Thyroid gland (tissue), 4 donors: ENCODE results near the gene TMEM164. TPM values are rescaled to one million over a fixed set of nuclear protein-coding genes. Genes with fewer than 3 reads are reported as not detected.

Experiments
- DNase-seq, 2 donors: peaks; one replicate each; pipeline ENCODE4 v3.0.0-alpha.2; 2019
- H3K27ac ChIP-seq, 3 donors: fragments of 200-600 bp; sonication (generic); 1 replicate in 2 of 3; 2 replicates in 1 of 3; pipeline ENCODE4 v1.5.1; 2016 to 2019; ENCODE audit warnings: mild to moderate bottlenecking in 1 of 3, moderate library complexity in 1 of 3
- H3K27me3 ChIP-seq: fragments of 200-600 bp; sonication (generic); one replicate; pipeline ENCODE4 v1.5.1; 2019
- H3K36me3 ChIP-seq, 2 donors: fragments of 200-600 bp; sonication (generic); one replicate each; pipeline ENCODE4 v1.5.1; 2016 to 2019
- H3K4me1 ChIP-seq, 2 donors: fragments of 200-600 bp; sonication (generic); one replicate each; pipeline ENCODE4 v1.5.1; 2017 to 2019
- H3K4me3 ChIP-seq, 3 donors: fragments of 200-600 bp; sonication (generic); replicated peaks in 1 of 3; 1 replicate in 2 of 3; 2 replicates in 1 of 3; pipeline ENCODE4 v1.5.1; 2016; ENCODE audit warnings: mild to moderate bottlenecking in 1 of 3
- H3K9me3 ChIP-seq: fragments of 200-600 bp; sonication (generic); one replicate; pipeline ENCODE4 v1.5.1; 2017
- POLR2A ChIP-seq, 2 donors: fragments of 450-650 bp; IDR thresholded peaks; one replicate each; pipeline ENCODE4 v1.6.1; 2017; ENCODE audit warnings: antibody characterized with exemption in 2 of 2, mild to moderate bottlenecking in 2 of 2, moderate library complexity in 1 of 2
- WGBS, 2 donors: methylation state at CpG; one replicate each; pipeline ENCODE4 v1.1.5; 2017; 5-methylcytosine and 5-hydroxymethylcytosine counted together
- intact Hi-C: fragments of 100-400 bp; cut with DNase I; formaldehyde crosslinking; loops from one replicate; pipeline ENCODE4 v1.15.1; 2023
- total RNA-seq, 4 donors: library from RNA; depleted of rRNA; stranded (reverse); fragments of >200 nt; gene quantifications; one replicate each; pipeline ENCODE4 v1.2.3, GENCODE V29; 2016
- TF ChIP-seq, protein P1 (sequence below), 6 experiments: fragments of 200-600 bp in 3 of 6; fragments of 450-650 bp in 3 of 6; sonication (generic) in 3 of 6; IDR thresholded peaks; one replicate each; pipeline ENCODE4 v1.5.1; 2016 to 2019; ENCODE audit warnings: antibody characterized with exemption in 6 of 6, mild to moderate bottlenecking in 2 of 6, inconsistent platforms in 1 of 6, moderate library complexity in 1 of 6

TMEM164 gene
- total RNA-seq, 4 donors from 2014 or later: 28.8 to 40.0 (median 33.8) TPM

DNA sequence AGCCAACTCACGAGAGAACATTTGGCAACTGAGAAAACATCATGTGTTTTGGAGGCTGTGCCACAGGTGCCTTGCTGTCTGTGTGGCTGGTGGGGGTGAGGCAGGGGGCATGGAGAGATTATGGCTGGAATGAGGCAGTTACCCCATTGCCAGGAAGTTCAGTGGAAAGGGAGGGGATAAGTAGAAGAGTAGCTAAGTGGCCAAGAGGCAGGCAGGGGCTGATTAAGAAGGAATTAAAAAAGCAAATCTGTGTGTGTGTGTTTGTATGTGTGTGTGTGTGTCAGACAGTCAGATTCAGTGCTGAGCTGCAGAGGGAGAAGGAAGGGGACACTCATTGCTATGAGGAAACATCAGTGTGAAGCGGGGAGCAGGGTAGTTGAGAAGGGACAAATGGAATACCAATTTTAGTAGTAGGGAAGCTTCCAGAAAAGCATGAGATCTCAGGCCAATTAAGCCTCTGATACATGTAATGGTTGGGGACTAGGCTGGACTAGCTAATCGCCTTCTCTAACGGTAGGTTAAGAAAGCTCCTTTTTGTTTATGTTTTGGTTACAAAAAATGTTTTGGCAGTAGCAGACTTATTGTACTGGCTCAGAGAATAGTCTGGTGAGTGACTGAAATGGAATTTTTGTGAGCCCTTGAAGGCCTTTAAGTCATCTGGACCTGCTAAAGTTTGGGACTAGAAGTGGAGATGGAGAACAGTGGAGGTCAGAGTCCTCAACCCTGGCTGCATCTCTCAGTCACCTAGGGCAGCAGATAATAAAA, 18.5 kb downstream of the TMEM164 start:
- no peaks in the 10 kb centered on the region for H3K9me3 ChIP-seq
- peak; percentile 46 to 47 for DNase-seq
- intact Hi-C loops: no loop called here
- 51 to 65% methylated on average over 4 of the region's 4 CpGs for WGBS, 2 donors
- H3K36me3 ChIP-seq: no peaks in the 10 kb centered on the region
- no peaks in the 10 kb centered on the region for H3K27me3 ChIP-seq
- H3K4me3 ChIP-seq: no peak overlapping the region
- H3K27ac ChIP-seq: peak overlapping the region in 2 of 3 donors; percentile 22 to 40
- H3K4me1 ChIP-seq: peaks cover 0 to 19% of the 10 kb centered on the region in 2 donors
- TF ChIP-seq, protein P1, sequence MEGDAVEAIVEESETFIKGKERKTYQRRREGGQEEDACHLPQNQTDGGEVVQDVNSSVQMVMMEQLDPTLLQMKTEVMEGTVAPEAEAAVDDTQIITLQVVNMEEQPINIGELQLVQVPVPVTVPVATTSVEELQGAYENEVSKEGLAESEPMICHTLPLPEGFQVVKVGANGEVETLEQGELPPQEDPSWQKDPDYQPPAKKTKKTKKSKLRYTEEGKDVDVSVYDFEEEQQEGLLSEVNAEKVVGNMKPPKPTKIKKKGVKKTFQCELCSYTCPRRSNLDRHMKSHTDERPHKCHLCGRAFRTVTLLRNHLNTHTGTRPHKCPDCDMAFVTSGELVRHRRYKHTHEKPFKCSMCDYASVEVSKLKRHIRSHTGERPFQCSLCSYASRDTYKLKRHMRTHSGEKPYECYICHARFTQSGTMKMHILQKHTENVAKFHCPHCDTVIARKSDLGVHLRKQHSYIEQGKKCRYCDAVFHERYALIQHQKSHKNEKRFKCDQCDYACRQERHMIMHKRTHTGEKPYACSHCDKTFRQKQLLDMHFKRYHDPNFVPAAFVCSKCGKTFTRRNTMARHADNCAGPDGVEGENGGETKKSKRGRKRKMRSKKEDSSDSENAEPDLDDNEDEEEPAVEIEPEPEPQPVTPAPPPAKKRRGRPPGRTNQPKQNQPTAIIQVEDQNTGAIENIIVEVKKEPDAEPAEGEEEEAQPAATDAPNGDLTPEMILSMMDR (IDR thresholded peaks at IDR 0.05): no peak
- no peak for TF ChIP-seq POLR2A (IDR thresholded peaks at IDR 0.05)

DNA sequence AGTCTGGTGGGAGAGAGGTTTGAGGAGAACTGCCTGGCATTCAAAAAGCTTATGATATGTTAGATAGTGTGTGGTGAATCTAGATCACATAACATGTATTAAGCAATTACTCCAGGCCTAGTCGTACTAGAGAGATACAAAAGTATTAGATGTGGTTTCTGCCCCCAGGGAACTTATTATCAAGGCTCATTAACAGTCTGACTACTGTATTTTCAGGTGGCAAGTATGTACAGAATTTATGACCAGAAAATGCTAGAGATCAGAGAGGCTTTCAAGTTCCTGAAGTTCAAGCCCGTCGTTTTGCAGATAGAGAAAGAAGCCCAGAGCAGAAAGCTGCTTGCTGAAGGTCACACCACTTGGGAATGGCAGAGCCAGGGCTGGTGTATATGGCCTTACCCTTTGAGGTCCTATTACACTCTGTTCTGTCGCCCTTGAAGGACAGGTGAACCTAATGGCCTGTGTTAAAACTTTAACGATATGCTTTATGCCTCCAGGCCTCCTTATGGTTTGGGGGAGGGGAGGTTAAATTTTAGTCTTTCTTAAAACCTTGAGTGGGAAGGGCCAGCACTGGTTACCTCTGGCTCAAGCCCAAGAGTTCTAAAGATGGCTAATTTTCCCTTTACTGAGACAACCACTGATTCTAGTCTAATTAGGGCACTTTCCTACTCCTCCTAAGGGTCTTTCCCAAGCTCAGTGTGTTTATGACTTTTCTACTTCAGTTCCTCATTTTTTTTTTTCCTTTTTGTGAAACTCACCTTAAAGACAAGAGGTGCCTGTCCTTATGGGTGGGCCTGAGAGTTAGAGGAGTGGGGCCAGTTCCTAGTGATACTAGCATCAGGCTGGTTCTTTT, 19.9 kb downstream of the TMEM164 start:
- WGBS, 2 donors: 69 to 75% methylated on average over 5 of the region's 5 CpGs
- intact Hi-C loops: no loop called here
- Histone ChIP-seq H3K36me3 (no peaks in the 10 kb centered on the region), H3K4me1 (peaks cover 0 to 19% of the 10 kb centered on the region in 2 donors), H3K27me3 (no peaks in the 10 kb centered on the region), H3K4me3 (no peak overlapping the region), H3K9me3 (no peaks in the 10 kb centered on the region), H3K27ac (peak overlapping the region in 1 of 3 donors; percentile 8)
- DNase-seq: no peak
- TF ChIP-seq POLR2A (IDR thresholded peaks at IDR 0.05): no peak
- TF ChIP-seq, protein P1 (IDR thresholded peaks at IDR 0.05): no peak

DNA sequence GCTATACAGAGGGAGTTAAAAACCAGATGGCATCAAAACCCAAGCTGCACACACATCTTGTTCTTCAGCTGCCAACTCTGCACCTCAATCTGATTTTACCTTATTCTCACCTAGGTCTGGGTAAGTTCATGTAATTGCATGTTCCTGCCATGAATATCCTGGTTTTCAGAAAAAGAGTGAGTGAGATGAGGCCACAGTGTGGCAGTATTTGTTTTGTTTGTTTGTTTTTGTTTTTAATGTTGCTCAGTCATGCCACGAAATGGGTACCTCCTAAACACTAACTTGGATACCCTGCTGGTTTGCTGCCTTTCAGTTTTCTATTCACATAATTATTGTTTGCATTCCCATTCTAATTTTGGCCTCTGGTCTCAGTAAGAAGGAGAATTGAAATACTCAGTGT, 22.5 kb downstream of the TMEM164 start:
- H3K36me3 ChIP-seq: no peaks in the 10 kb centered on the region
- TF ChIP-seq POLR2A (IDR thresholded peaks at IDR 0.05): no peak
- TF ChIP-seq, protein P1 (IDR thresholded peaks at IDR 0.05): no peak
- H3K27me3 ChIP-seq: no peaks in the 10 kb centered on the region
- H3K4me1 ChIP-seq: peaks cover 0 to 18% of the 10 kb centered on the region in 2 donors
- intact Hi-C loops: no loop called here
- 92 to 95% methylated on average over 1 of the region's 1 CpG for WGBS, 2 donors
- no peak overlapping the region for H3K27ac ChIP-seq
- no peak for DNase-seq
- H3K4me3 ChIP-seq: no peak overlapping the region
- no peaks in the 10 kb centered on the region for H3K9me3 ChIP-seq

DNA sequence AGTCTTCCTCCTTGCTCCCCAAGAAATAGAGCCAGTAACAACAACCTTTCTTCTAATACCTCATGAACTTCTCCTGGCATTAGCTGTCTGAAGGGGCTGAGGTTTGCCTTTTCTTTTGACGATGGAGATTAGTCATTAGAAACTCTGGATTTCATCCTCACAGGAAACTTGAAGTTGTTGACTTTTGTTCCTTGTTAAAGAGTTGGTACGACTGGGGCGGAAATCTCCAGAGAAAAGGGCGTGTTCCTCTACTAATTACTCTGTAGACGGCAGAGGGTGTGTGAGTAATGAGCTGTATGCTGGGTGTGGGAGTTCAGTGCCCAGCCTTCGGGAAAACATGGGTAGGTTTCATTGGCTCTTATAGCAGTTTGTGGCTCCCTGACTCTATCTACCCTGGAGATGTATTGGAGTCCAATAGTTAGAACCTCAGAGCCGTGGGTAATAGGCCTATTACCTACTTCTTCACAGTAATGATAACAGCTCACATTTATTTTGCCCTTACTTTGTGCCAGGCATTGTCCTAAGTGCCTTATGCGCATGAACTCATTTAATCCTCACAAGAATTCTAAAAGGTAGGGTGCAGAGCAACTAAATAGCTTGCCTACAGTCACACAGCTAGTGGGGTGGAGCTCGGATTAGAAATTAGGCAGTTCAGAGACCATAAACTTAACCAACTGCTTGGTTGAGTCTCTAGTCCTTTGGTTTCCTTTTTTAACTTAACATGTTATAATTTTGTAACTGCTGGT, 23.4 kb downstream of the TMEM164 start:
- Histone ChIP-seq H3K36me3 (no peaks in the 10 kb centered on the region), H3K4me3 (no peak overlapping the region), H3K27me3 (no peaks in the 10 kb centered on the region), H3K9me3 (no peaks in the 10 kb centered on the region), H3K27ac (no peak overlapping the region), H3K4me1 (peaks cover 0 to 12% of the 10 kb centered on the region in 2 donors)
- intact Hi-C loops: no loop called here
- no peak for TF ChIP-seq POLR2A (IDR thresholded peaks at IDR 0.05)
- TF ChIP-seq, protein P1 (IDR thresholded peaks at IDR 0.05): no peak
- no peak for DNase-seq
- WGBS, 2 donors: 69 to 72% methylated on average over 9 of the region's 9 CpGs
